ENCODE measurements around the gene DYDC2. TPM values are rescaled to one million over a fixed set of nuclear protein-coding genes. Genes with fewer than 3 reads are reported as not detected.

The DYDC2 gene
- polyA plus RNA-seq, 1 donor (not counting 4 experiments of a cell fraction or from before 2014, with no cell fraction given): not detected

Other genes starting within 250 kb of the DYDC2 start
- gene PLAC9, start 224.1 kb upstream of the DYDC2 start, polyA plus RNA-seq: 0.39 to 0.70 TPM in 2 of 3 replicates, not detected in the other
- 69.7 to 97.9 TPM (median 93.9 TPM) in 3 replicates for gene ANXA11, start 151.2 kb upstream of the DYDC2 start, polyA plus RNA-seq
- gene MAT1A, start 67.1 kb upstream of the DYDC2 start, polyA plus RNA-seq: 0.37 to 1.5 TPM (median 0.69 TPM) in 3 replicates
- gene DYDC1, start within 50 bp of the DYDC2 start, polyA plus RNA-seq: not detected in 3 replicates
- 50.2 to 71.6 TPM (median 53.3 TPM) in 3 replicates for gene PRXL2A, start 51.8 kb downstream of the DYDC2 start, polyA plus RNA-seq
- gene TSPAN14, start 97.5 kb downstream of the DYDC2 start, polyA plus RNA-seq: 71.1 to 191 TPM (median 87.0 TPM) in 3 replicates
- gene SH2D4B, start 181.1 kb downstream of the DYDC2 start, polyA plus RNA-seq: 0.03 to 0.42 TPM (median 0.22 TPM) in 3 replicates

Data from keratinocyte (primary cell).